K562 (cell line): ENCODE data around the gene STT3B. TPM values are rescaled to one million over a fixed set of nuclear protein-coding genes. Genes with fewer than 3 reads are reported as not detected.

Experiments used
- ATAC-seq: fragments of 200-7000 bp; cut with Tn5 transposase; 3 replicates; pipeline ENCODE4 v1.9.1; 2020; ENCODE audit warnings: moderate library complexity
- BruUV-seq: library from RNA; stranded (reverse); fragments of 400-500 nt; replicated peaks from 2 replicates; lab custom pipeline; 2021; lab: Mats Ljungman, UMichigan
- CTCF ChIA-PET: fragments of 300-600 bp; formaldehyde crosslinking; extraction: SDS; loops from one replicate; lab custom pipeline; 2021; ENCODE audit warnings: low intra/inter-chr PET ratio; lab: Yijun Ruan, JAX
- POLR2A ChIA-PET: fragments of 300-600, 350-650 bp; sonication (Branson Sonifier 250); formaldehyde crosslinking; extraction: SDS; loops from one replicate; lab custom pipeline; 2021; ENCODE audit warnings: antibody characterized with exemption, inconsistent platforms; lab: Yijun Ruan, JAX
- DNase-seq, 4 experiments: peaks; one replicate each; pipeline versions ENCODE4 v3.0.0 to v3.0.0-alpha.2; 2011 to 2018; ENCODE audit warnings: low spot score in 3 of 4, mixed read lengths in 3 of 4; ENCODE audit errors: extremely low read depth in 1 of 4
- FAIRE-seq: peaks from 2 replicates; lab custom pipeline; 2011; peaks lifted over from hg19 to GRCh38; lab: Jason Lieb, UNC
- H2AFZ ChIP-seq: 2 replicates; pipeline ENCODE4 v1.6.0; 2011; ENCODE audit warnings: low read depth, low read length, control low read depth, inconsistent platforms
- H3K27ac ChIP-seq: fragments of 200-600 bp; 3 replicates; pipeline ENCODE4 v1.8.0; 2011; ENCODE audit warnings: low read depth, mild to moderate bottlenecking, control low read depth, inconsistent platforms, low read length, moderate library complexity, mixed read lengths; ENCODE audit errors: extremely low read depth
- H3K27me3 ChIP-seq, 2 experiments: fragments of 300-600 bp in 1 of 2; 2 replicates in 1 of 2; 3 replicates in 1 of 2; pipeline versions ENCODE4 v1.6.0 to v1.8.0; 2011; ENCODE audit warnings: inconsistent platforms in 2 of 2, low read length in 2 of 2, mild to moderate bottlenecking in 1 of 2, mixed read lengths in 1 of 2, moderate library complexity in 1 of 2; ENCODE audit not compliant: control insufficient read depth in 2 of 2, insufficient read depth in 2 of 2
- H3K36me3 ChIP-seq: fragments of 300-600 bp; 3 replicates; pipeline ENCODE4 v1.8.0; 2011; ENCODE audit warnings: mild to moderate bottlenecking, low read length, inconsistent platforms; ENCODE audit not compliant: control insufficient read depth, insufficient read depth
- H3K4me1 ChIP-seq, 2 experiments: fragments of 200-600 bp in 1 of 2; replicated peaks in 1 of 2; 2 replicates in 1 of 2; 3 replicates in 1 of 2; pipeline versions ENCODE4 v1.5.1 to v1.8.0; 2011; ENCODE audit warnings: inconsistent platforms in 2 of 2, low read length in 2 of 2, mild to moderate bottlenecking in 1 of 2, mixed read lengths in 1 of 2, moderate library complexity in 1 of 2; ENCODE audit not compliant: control insufficient read depth in 2 of 2, insufficient read depth in 2 of 2
- H3K4me2 ChIP-seq: 2 replicates; pipeline ENCODE4 v1.6.1; 2011; ENCODE audit warnings: low read length, control low read depth, inconsistent platforms, mixed read lengths; ENCODE audit not compliant: insufficient read depth
- H3K4me3 ChIP-seq: fragments of 200-600 bp; sonication (generic), shearing (Covaris generic); 2 replicates; pipeline ENCODE4 v1.5.1; 2016; ENCODE audit warnings: control low read depth, inconsistent platforms
- H3K79me2 ChIP-seq: fragments of 200-600 bp; 3 replicates; pipeline ENCODE4 v1.8.0; 2011; ENCODE audit warnings: low read length, inconsistent platforms; ENCODE audit not compliant: control insufficient read depth, insufficient read depth
- H3K9ac ChIP-seq, 2 experiments: 2 replicates each; pipeline versions ENCODE4 v1.6.0 to v1.6.1; 2011; ENCODE audit warnings: low read depth in 2 of 2, low read length in 2 of 2, control low read depth in 1 of 2, inconsistent platforms in 1 of 2, mild to moderate bottlenecking in 1 of 2, mixed read lengths in 1 of 2; ENCODE audit not compliant: insufficient read depth in 1 of 2
- H3K9me1 ChIP-seq: one replicate; pipeline ENCODE4 v1.6.0; 2011; ENCODE audit warnings: inconsistent platforms, mild to moderate bottlenecking, low read length, moderate library complexity; ENCODE audit not compliant: control insufficient read depth, insufficient read depth
- H3K9me3 ChIP-seq: replicated peaks from 2 replicates; pipeline ENCODE4 v1.5.1; 2011; ENCODE audit warnings: low read depth, low read length, inconsistent platforms; ENCODE audit not compliant: control insufficient read depth, insufficient read depth
- H4K20me1 ChIP-seq: replicated peaks from 2 replicates; pipeline ENCODE4 v1.6.1; 2011; ENCODE audit warnings: low read length, inconsistent platforms, mixed read lengths; ENCODE audit not compliant: control insufficient read depth, insufficient read depth
- ATF7 ChIP-seq: fragments of 450-650 bp; IDR thresholded peaks from 2 replicates; pipeline ENCODE4 v1.7.1; 2014; ENCODE audit warnings: mild to moderate bottlenecking, moderate library complexity
- BDP1 ChIP-seq: IDR thresholded peaks from 3 replicates; pipeline ENCODE4 v1.6.1; 2011; ENCODE audit not compliant: insufficient read length, insufficient read depth
- ELF4 ChIP-seq: fragments of 450-650 bp; formaldehyde crosslinking; IDR thresholded peaks from 2 replicates; pipeline ENCODE4 v1.4.0; 2022; ENCODE audit warnings: missing genetic modification characterization
- PHF20 ChIP-seq: fragments of 450-650 bp; IDR thresholded peaks from 2 replicates; pipeline ENCODE4 v1.6.1; 2018; ENCODE audit not compliant: partially characterized antibody
- SPI1 ChIP-seq: IDR thresholded peaks from 2 replicates; pipeline ENCODE4 v1.6.1; 2011; ENCODE audit warnings: low read depth, low read length, control low read depth, borderline replicate concordance
- TEAD4 ChIP-seq, 2 experiments: sonication (generic) in 1 of 2; formaldehyde crosslinking in 1 of 2; IDR thresholded peaks; 2 replicates each; pipeline versions ENCODE4 v1.6.1 to v1.8.0; 2012 to 2022; ENCODE audit warnings: borderline replicate concordance in 1 of 2, inconsistent platforms in 1 of 2, low read length in 1 of 2, mild to moderate bottlenecking in 1 of 2, missing genetic modification reagents in 1 of 2
- TRIM24 ChIP-seq, 2 experiments: fragments of 450-650 bp; IDR thresholded peaks; 2 replicates each; pipeline ENCODE4 v1.6.1; 2016
- ZNF354B ChIP-seq: fragments of 250-450 bp; sonication (Bioruptor Pico); IDR thresholded peaks from 2 replicates; pipeline ENCODE4 v1.4.0; 2020
- WGBS: fragments of 100-300 bp; shearing (Covaris generic); methylation state at CpG from one replicate; pipeline ENCODE4 v1.1.6; 2016; ENCODE audit warnings: low coverage, mixed read lengths; ENCODE audit not compliant: insufficient coverage; ENCODE audit errors: missing lambda C conversion rate; 5-methylcytosine and 5-hydroxymethylcytosine counted together
- in situ Hi-C: fragments of 300-500 bp; cut with MboI; formaldehyde crosslinking; loops from 4 replicates; pipeline ENCODE4 v1.15.0; 2018; ENCODE audit warnings: inconsistent platforms, mixed read lengths
- intact Hi-C: fragments of 100-400 bp; cut with micrococcal nuclease; formaldehyde crosslinking; loops from 2 replicates; pipeline ENCODE4 v1.14.2; 2022
- polyA plus RNA-seq, 8 experiments: library from polyadenylated mRNA; depleted of rRNA in 4 of 8; stranded (reverse) in 5 of 8; unstranded in 3 of 8; fragments of >200 nt; fragmentation: Nextera tagmentation in 2 of 8; fragmentation: Illumina TruSeq in 1 of 8; extraction: Ambion mirVana in 2 of 8; extraction: Trizol in 1 of 8; gene quantifications; 2 replicates each; pipeline versions ENCODE4 v1.2.1 to v1.2.3, GENCODE V29; 2011 to 2014; ENCODE audit warnings: inconsistent platforms in 1 of 8, missing spikeins in 1 of 8
- total RNA-seq, 7 experiments: library from RNA; depleted of rRNA in 6 of 7; stranded (reverse); fragments of >200 nt in 6 of 7; fragmentation: Illumina TruSeq in 2 of 7; extraction: Trizol in 2 of 7; gene quantifications; 2 replicates each; pipeline versions ENCODE4 v1.2.1 to v1.2.3, GENCODE V29; 2011 to 2021; ENCODE audit warnings: low replicate concordance in 1 of 7
- TF ChIP-seq, protein P1 (sequence below), 2 experiments: fragments of 450-650 bp in 1 of 2; sonication (generic) in 1 of 2; formaldehyde crosslinking in 1 of 2; IDR thresholded peaks in 1 of 2; conservative IDR thresholded peaks in 1 of 2; 2 replicates each; pipeline versions ENCODE4 v1.6.1 to v1.8.1; 2016 to 2023; ENCODE audit warnings: mild to moderate bottlenecking in 2 of 2, moderate library complexity in 2 of 2, inconsistent platforms in 1 of 2, missing genetic modification reagents in 1 of 2
- TF ChIP-seq, protein P2 (sequence below): sonication (generic); formaldehyde crosslinking; IDR thresholded peaks from 2 replicates; pipeline ENCODE4 v1.8.0; 2022; ENCODE audit warnings: mild to moderate bottlenecking, missing genetic modification reagents

The STT3B gene
- total and polyA plus RNA-seq, 9 of the 15 experiments (the other 6 are each of a cell fraction or from before 2014, with no cell fraction given), result 22.4 to 147 (median 100) TPM

DNA sequence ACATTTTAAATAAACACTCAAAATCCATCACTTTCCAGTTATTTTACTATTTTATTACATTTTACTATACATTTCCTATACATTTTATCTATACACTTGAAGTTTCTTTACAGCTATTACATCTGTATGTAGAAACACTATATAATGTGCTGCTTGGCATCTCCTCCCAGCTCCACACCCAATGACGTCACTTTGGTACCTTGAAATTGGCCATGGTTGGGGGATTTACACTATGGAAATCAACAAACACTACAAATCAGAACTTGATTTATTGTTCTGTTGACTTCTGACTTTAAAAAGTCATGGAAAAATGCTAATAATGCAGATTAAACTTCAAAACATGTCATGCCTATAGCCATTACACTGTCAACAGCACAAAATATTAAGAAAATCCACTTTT lies 48.9 kb upstream of the STT3B start:
- POLR2A ChIA-PET, result interaction anchor here (0.6 to 1.3 kb wide), 2 partner anchors 20 to 27 kb away, joined by 3 read pairs; no protein-coding TSS in a partner anchor

DNA sequence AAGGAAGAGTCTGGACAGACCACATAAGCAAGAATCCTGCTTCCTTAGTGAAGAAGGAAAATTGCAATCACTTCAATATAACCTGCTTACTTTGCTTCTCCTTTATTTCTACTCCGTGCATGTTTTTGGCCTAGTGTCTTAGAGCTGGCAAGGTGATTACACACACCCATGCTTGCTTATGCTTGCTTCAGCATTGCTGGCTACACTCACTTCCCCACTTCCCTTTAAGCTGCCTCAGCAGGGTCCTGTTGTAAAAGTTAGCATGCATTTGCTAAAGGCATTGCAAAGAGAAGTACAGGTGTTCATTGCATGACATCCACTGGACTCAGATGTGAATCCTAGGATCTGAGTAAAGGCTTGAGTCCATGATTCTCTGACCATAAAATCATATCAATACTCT lies 47.5 kb upstream of the STT3B start:
- no TSS peak for BruUV-seq

More for the DNA sequence above, 48.9 kb upstream of the STT3B start:
- H3K9ac ChIP-seq, result no peak overlapping the region
- ATAC-seq, result no peak
- BruUV-seq, result no TSS peak
- intact Hi-C loops (no loop called here), in situ Hi-C loops (no loop called here)
- 40% methylated on average over 1 of the region's 1 CpG for WGBS
- H3K4me2 ChIP-seq, result no peak overlapping the region
- no peaks in the 10 kb centered on the region for H3K9me1 ChIP-seq
- no peak for TF ChIP-seq ELF4 (CRISPR knock-in tag)
- no peak for TF ChIP-seq TRIM24 (IDR thresholded peaks at IDR 0.05)
- TF ChIP-seq, protein P1, sequence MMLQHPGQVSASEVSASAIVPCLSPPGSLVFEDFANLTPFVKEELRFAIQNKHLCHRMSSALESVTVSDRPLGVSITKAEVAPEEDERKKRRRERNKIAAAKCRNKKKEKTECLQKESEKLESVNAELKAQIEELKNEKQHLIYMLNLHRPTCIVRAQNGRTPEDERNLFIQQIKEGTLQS (IDR thresholded peaks at IDR 0.05), result peak; percentile 52; the same call in 1 of the 2 replicates
- TF ChIP-seq, protein P1 (CRISPR knock-in tag; conservative IDR thresholded peaks at IDR 0.05), result no peak
- TF ChIP-seq ZNF354B (CRISPR knock-in tag), result no peak
- peak; percentile 31; the same call in 1 of the 2 replicates for TF ChIP-seq ATF7
- no peaks in the 10 kb centered on the region for H3K27me3 ChIP-seq
- CTCF ChIA-PET, result no interaction called here
- no peak overlapping the region for H3K4me3 ChIP-seq
- H3K9me3 ChIP-seq, result peaks cover 4% of the 10 kb centered on the region; the same call in 1 of the 2 replicates
- H3K4me1 ChIP-seq, result peaks cover 7 to 20% of the 10 kb centered on the region in 2 experiments; a peak in 3 of 5 replicates
- no peaks in the 10 kb centered on the region for H3K36me3 ChIP-seq
- no peak for DNase-seq
- no peak overlapping the region for H3K27ac ChIP-seq
- no peaks in the 10 kb centered on the region for H3K79me2 ChIP-seq
- FAIRE-seq, result no peak
- no peaks in the 10 kb centered on the region for H4K20me1 ChIP-seq
- no peak overlapping the region for H2AFZ ChIP-seq

More for the DNA sequence above, 47.5 kb upstream of the STT3B start:
- Histone ChIP-seq H4K20me1 (no peaks in the 10 kb centered on the region), H3K36me3 (no peaks in the 10 kb centered on the region), H2AFZ (no peak overlapping the region), H3K9me1 (no peaks in the 10 kb centered on the region), H3K27ac (no peak overlapping the region), H3K4me3 (no peak overlapping the region), H3K4me1 (peaks cover 7 to 20% of the 10 kb centered on the region in 2 experiments; a peak in 3 of 5 replicates), H3K79me2 (no peaks in the 10 kb centered on the region), H3K27me3 (no peaks in the 10 kb centered on the region), H3K4me2 (no peak overlapping the region), H3K9ac (no peak overlapping the region), H3K9me3 (no peaks in the 10 kb centered on the region)
- FAIRE-seq (no peak), ATAC-seq (no peak), DNase-seq (no peak)
- TF ChIP-seq PHF20, result no peak
- TF ChIP-seq TEAD4 (IDR thresholded peaks at IDR 0.05; ENCODE audit: low read length), result no peak
- TF ChIP-seq TEAD4 (CRISPR knock-in tag; IDR thresholded peaks at IDR 0.05; ENCODE audit: borderline replicate concordance), result no peak
- TF ChIP-seq, protein P2, sequence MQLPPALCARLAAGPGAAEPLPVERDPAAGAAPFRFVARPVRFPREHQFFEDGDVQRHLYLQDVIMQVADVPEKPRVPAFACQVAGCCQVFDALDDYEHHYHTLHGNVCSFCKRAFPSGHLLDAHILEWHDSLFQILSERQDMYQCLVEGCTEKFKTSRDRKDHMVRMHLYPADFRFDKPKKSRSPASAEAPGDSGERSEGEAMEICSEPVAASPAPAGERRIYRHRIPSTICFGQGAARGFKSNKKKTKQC (CRISPR knock-in tag), result no peak
- TF ChIP-seq BDP1, result no peak
- peak; percentile 69; the same call in 1 of the 2 replicates for TF ChIP-seq SPI1
- intact Hi-C loops, result no loop called here
- in situ Hi-C loops, result no loop called here
- WGBS, result 9% methylated on average over 1 of the region's 1 CpG
- ChIA-PET POLR2A (no interaction called here), CTCF (no interaction called here)
